ENCODE measurements around the gene ITPK1. TPM values are rescaled to one million over a fixed set of nuclear protein-coding genes. Genes with fewer than 3 reads are reported as not detected.

The ITPK1 gene
- total and polyA plus RNA-seq, 2 donors (not counting 3 experiments of a cell fraction or from before 2014, with no cell fraction given), result 39.6 to 51.8 TPM

DNA sequence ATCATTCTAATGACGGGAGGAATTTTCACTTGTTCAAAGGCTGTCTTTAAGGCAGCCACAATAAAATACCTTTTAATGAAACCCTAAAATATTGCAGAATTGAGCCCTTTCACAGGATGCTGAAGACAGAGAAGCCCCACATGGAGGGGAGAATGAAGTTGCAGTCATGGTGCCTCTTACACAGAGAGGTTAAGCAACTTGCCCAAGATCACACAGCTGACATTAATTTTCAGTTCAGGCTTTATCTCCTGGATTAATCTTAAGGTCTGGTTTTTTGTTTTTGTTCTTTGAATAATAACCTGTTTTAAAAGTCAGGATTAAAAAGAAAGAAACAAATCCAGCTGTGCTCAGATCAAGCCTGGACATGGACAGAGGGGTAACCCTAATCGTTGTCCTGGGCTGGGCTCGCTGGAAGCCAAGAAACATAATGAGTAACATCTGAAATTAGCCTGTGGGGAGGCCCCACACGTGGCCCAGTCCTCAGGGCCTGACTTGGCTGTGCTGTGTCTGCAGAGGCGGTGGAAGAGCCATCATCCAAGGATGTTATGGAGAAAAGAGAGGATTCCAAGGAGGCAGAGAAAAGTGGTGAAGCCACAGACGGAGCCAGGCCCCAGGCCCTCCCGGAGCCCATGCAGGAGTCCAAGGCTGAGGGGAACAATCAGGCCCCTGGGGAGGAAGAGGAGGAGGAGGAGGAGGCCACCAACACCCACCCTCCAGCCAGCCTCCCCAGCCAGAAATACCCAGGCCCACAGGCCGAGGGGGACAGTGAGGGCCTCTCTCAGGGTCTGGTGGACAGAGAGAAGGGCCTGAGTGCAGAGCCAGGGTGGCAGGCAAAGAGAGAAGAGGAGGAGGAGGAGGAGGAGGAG lies 184.8 kb downstream of the ITPK1 start:
- Histone ChIP-seq H3K9me3 (replicated peaks; ENCODE audit: control insufficient read depth, insufficient read depth, low read length) (no peaks in the 10 kb centered on the region), H3K9ac (replicated peaks; ENCODE audit: extremely low read depth, insufficient read depth, low read length) (no peak overlapping the region), H3K4me1 (ENCODE audit: control insufficient read depth, extremely low read depth, insufficient read depth, low read length) (no peaks in the 10 kb centered on the region), H3K4me3 (replicated peaks in 1 of 3; ENCODE audit: insufficient read depth in 1 of 3, low read depth in 1 of 3, low read length in 3 of 3) (no peak overlapping the region), H4K20me1 (replicated peaks; ENCODE audit: control insufficient read depth, extremely low read depth, insufficient read depth, low read length) (no peaks in the 10 kb centered on the region), H3K27me3 (ENCODE audit: control insufficient read depth in 2 of 2, insufficient read depth in 2 of 2, low read length in 2 of 2) (no peaks in the 10 kb centered on the region), H3K36me3 (ENCODE audit: control insufficient read depth in 2 of 2, extremely low read depth in 1 of 2, insufficient read depth in 2 of 2, low read length in 2 of 2) (no peaks in the 10 kb centered on the region), H2AFZ (ENCODE audit: low read depth, low read length) (no peak overlapping the region), H3K27ac (ENCODE audit: insufficient read depth, low read depth, low read length) (no peak overlapping the region), H3K4me2 (ENCODE audit: insufficient read depth, low read length) (no peak overlapping the region), H3K79me2 (ENCODE audit: control insufficient read depth, insufficient read depth, low read length) (no peaks in the 10 kb centered on the region), H3K9me1 (replicated peaks; ENCODE audit: control insufficient read depth, extremely low read depth, insufficient read depth, low read length) (no peaks in the 10 kb centered on the region)
- intact Hi-C loops (cut with micrococcal nuclease) (no loop called here), dilution Hi-C loops (cut with MboI; ENCODE audit: extremely low pct_ligation_motif_present, low sequenced_read_pairs) (no loop called here)
- TF ChIP-seq FOS (IDR thresholded peaks at IDR 0.05; ENCODE audit: borderline replicate concordance, insufficient read depth, low read length), result no peak
- FAIRE-seq (no peak), DNase-seq (ENCODE audit: low read depth, low spot score) (no peak)
- ChIA-PET CTCF (interaction anchor here (1.3 kb wide), 1 partner anchor 14 kb away, joined by 4 read pairs; no protein-coding TSS in a partner anchor), POLR2A (no interaction called here)
- no TSS peak for BruUV-seq (replicated peaks)

DNA sequence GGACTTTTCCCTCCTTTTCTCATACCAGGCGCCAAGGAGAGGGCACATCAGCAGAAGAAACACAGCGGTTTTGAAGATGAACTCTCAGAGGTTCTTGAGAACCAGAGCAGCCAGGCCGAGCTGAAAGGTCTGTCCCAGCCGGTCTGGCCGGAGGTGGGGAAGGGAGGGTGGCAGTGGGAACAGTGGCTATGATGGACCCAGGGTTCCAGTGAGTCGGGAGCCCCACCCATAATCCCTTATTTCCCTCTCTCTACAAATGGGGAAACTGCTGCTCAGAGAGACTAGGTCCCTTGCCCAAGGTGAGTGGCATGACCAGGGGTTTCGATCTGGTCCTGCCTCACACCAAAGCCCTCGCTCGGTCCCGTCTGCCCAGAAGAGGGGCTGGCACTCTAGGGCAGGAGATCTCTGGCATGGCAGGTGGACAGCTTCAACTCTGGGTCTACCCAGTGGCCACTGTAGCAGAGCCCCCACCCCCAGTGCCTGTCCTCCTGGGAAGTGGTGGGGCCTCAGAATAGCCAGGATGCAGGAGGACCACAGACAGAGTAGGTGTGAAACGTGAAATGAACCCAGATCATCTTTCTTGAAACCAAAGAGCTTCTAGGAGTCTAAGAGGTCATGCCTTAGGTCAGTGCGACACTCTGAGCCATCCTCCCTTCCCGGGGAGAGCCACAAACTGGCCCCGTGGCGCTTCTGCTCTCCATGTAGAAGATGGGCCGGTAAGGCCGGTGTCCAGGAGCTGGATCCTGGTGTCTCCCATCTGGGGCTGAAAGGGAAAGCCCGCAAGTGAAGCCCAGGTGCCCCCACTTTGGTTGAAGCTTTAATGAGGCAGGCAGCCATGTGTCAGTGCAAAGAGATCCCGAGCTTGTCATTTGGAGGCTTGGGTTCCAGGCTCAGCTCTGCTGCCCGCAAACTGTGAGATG lies 185.8 kb downstream of the ITPK1 start:
- CTCF ChIA-PET, result interaction anchor here (0.9 to 1.3 kb wide), 3 partner anchors 12 to 203 kb away, joined by 3 to 4 read pairs (median 3); no protein-coding TSS in a partner anchor
- TF ChIP-seq EZH2 (IDR thresholded peaks at IDR 0.05; ENCODE audit: borderline replicate concordance, low read depth, low read length, severe bottlenecking) (no peak), POLR2A (IDR thresholded peaks at IDR 0.05; ENCODE audit: low read depth, low read length) (no peak), GATA2 (IDR thresholded peaks at IDR 0.05; ENCODE audit: insufficient read depth, insufficient read length, low read depth, low read length) (no peak), JUN (IDR thresholded peaks at IDR 0.05; ENCODE audit: borderline replicate concordance, insufficient read depth, insufficient read length, low read depth) (no peak), POLR2AphosphoS5 (IDR thresholded peaks at IDR 0.05; ENCODE audit: insufficient read depth, low read depth, low read length) (no peak)
- no peaks in the 10 kb centered on the region for H3K9me1 ChIP-seq (replicated peaks; ENCODE audit: control insufficient read depth, extremely low read depth, insufficient read depth, low read length)
- H3K4me3 ChIP-seq (replicated peaks in 1 of 3; ENCODE audit: insufficient read depth in 1 of 3, low read depth in 1 of 3, low read length in 3 of 3), result no peak overlapping the region
- H3K4me2 ChIP-seq (ENCODE audit: insufficient read depth, low read length), result no peak overlapping the region
- H3K36me3 ChIP-seq (ENCODE audit: control insufficient read depth in 2 of 2, extremely low read depth in 1 of 2, insufficient read depth in 2 of 2, low read length in 2 of 2), result no peaks in the 10 kb centered on the region
- dilution Hi-C loops (cut with MboI; ENCODE audit: extremely low pct_ligation_motif_present, low sequenced_read_pairs) (no loop called here), intact Hi-C loops (cut with micrococcal nuclease) (no loop called here)
- no peaks in the 10 kb centered on the region for H3K4me1 ChIP-seq (ENCODE audit: control insufficient read depth, extremely low read depth, insufficient read depth, low read length)
- no peak overlapping the region for H3K9ac ChIP-seq (replicated peaks; ENCODE audit: extremely low read depth, insufficient read depth, low read length)
- no peaks in the 10 kb centered on the region for H3K79me2 ChIP-seq (ENCODE audit: control insufficient read depth, insufficient read depth, low read length)
- no peaks in the 10 kb centered on the region for H3K27me3 ChIP-seq (ENCODE audit: control insufficient read depth in 2 of 2, insufficient read depth in 2 of 2, low read length in 2 of 2)
- H2AFZ ChIP-seq (ENCODE audit: low read depth, low read length), result no peak overlapping the region
- FAIRE-seq (no peak), DNase-seq (ENCODE audit: low read depth, low spot score) (no peak)
- BruUV-seq (replicated peaks), result no TSS peak
- no peaks in the 10 kb centered on the region for H4K20me1 ChIP-seq (replicated peaks; ENCODE audit: control insufficient read depth, extremely low read depth, insufficient read depth, low read length)
- no peak overlapping the region for H3K27ac ChIP-seq (ENCODE audit: insufficient read depth, low read depth, low read length)
- POLR2A ChIA-PET, result no interaction called here
- no peaks in the 10 kb centered on the region for H3K9me3 ChIP-seq (replicated peaks; ENCODE audit: control insufficient read depth, insufficient read depth, low read length)
